HL-60 (cell line): Measurements from ENCODE around the gene HCK.

Experiments used
- GABPA ChIP-seq: IDR thresholded peaks from 2 replicates; pipeline ENCODE4 v1.6.1; 2012; ENCODE audit warnings: low read depth
- POLR2AphosphoS5 ChIP-seq: IDR thresholded peaks from 2 replicates; pipeline ENCODE4 v1.6.1; 2012; ENCODE audit warnings: low read depth
- TF ChIP-seq, protein P1 (sequence below): IDR thresholded peaks from one replicate; pipeline ENCODE4 v1.5.1; 2011; ENCODE audit warnings: low read length, control low read depth, inconsistent platforms; ENCODE audit not compliant: insufficient read depth
- TF ChIP-seq, protein P2 (sequence below): IDR thresholded peaks from 2 replicates; pipeline ENCODE4 v1.6.1; 2012; ENCODE audit warnings: low read depth; ENCODE audit not compliant: insufficient replicate concordance

- TF ChIP-seq, protein P1, sequence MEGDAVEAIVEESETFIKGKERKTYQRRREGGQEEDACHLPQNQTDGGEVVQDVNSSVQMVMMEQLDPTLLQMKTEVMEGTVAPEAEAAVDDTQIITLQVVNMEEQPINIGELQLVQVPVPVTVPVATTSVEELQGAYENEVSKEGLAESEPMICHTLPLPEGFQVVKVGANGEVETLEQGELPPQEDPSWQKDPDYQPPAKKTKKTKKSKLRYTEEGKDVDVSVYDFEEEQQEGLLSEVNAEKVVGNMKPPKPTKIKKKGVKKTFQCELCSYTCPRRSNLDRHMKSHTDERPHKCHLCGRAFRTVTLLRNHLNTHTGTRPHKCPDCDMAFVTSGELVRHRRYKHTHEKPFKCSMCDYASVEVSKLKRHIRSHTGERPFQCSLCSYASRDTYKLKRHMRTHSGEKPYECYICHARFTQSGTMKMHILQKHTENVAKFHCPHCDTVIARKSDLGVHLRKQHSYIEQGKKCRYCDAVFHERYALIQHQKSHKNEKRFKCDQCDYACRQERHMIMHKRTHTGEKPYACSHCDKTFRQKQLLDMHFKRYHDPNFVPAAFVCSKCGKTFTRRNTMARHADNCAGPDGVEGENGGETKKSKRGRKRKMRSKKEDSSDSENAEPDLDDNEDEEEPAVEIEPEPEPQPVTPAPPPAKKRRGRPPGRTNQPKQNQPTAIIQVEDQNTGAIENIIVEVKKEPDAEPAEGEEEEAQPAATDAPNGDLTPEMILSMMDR = no peak
- TF ChIP-seq GABPA (no peak), POLR2AphosphoS5 (no peak)
- TF ChIP-seq, protein P2, sequence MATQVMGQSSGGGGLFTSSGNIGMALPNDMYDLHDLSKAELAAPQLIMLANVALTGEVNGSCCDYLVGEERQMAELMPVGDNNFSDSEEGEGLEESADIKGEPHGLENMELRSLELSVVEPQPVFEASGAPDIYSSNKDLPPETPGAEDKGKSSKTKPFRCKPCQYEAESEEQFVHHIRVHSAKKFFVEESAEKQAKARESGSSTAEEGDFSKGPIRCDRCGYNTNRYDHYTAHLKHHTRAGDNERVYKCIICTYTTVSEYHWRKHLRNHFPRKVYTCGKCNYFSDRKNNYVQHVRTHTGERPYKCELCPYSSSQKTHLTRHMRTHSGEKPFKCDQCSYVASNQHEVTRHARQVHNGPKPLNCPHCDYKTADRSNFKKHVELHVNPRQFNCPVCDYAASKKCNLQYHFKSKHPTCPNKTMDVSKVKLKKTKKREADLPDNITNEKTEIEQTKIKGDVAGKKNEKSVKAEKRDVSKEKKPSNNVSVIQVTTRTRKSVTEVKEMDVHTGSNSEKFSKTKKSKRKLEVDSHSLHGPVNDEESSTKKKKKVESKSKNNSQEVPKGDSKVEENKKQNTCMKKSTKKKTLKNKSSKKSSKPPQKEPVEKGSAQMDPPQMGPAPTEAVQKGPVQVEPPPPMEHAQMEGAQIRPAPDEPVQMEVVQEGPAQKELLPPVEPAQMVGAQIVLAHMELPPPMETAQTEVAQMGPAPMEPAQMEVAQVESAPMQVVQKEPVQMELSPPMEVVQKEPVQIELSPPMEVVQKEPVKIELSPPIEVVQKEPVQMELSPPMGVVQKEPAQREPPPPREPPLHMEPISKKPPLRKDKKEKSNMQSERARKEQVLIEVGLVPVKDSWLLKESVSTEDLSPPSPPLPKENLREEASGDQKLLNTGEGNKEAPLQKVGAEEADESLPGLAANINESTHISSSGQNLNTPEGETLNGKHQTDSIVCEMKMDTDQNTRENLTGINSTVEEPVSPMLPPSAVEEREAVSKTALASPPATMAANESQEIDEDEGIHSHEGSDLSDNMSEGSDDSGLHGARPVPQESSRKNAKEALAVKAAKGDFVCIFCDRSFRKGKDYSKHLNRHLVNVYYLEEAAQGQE = no peak
These were observed 1.7 kb upstream of the HCK start for GRCh38 chr20:32050324-32050841.
